ENCODE results near the gene ELF3. TPM values are rescaled to one million over a fixed set of nuclear protein-coding genes. Genes with fewer than 3 reads are reported as not detected.
A peak's percentile ranks its signal among the peaks of the same experiment; 100 is the strongest.

ELF3 gene
- total RNA-seq, 1 experiment from 2014 or later: 0.59 TPM

- Histone ChIP-seq H3K36me3 (peaks cover 30% of the 10 kb centered on the region), H3K9me3 (replicated peaks) (no peaks in the 10 kb centered on the region)
Observed at GRCh38 chr1:201990427-201990826, 20.0 kb upstream of the ELF3 start.

GRCh38 chr1:201999625-202000238 is 10.7 kb upstream of the ELF3 start:
- Histone ChIP-seq H3K27ac (peak overlapping the region; percentile 67), H3K27me3 (no peaks in the 10 kb centered on the region), H3K36me3 (peaks cover 27% of the 10 kb centered on the region; the same call in 1 of the 2 replicates), H3K4me3 (no peak overlapping the region), H3K9me3 (replicated peaks) (no peaks in the 10 kb centered on the region), H3K4me1 (peaks cover 22% of the 10 kb centered on the region)
- peak; percentile 54 to 84 for DNase-seq

More at GRCh38 chr1:201990427-201990826, 20.0 kb upstream of the ELF3 start:
- Histone ChIP-seq H3K27ac (no peak overlapping the region), H3K4me1 (no peaks in the 10 kb centered on the region), H3K4me3 (no peak overlapping the region), H3K27me3 (no peaks in the 10 kb centered on the region)
- DNase-seq: no peak

GRCh38 chr1:202002507-202002906 is 7.9 kb upstream of the ELF3 start:
- no peak overlapping the region for H3K27ac ChIP-seq
- no peak for DNase-seq
- H3K27me3 ChIP-seq: no peaks in the 10 kb centered on the region
- H3K4me3 ChIP-seq: no peak overlapping the region
- H3K4me1 ChIP-seq: peaks cover 22% of the 10 kb centered on the region
- H3K36me3 ChIP-seq: peaks cover 19% of the 10 kb centered on the region; the same call in 1 of the 2 replicates
- no peaks in the 10 kb centered on the region for H3K9me3 ChIP-seq (replicated peaks)

GRCh38 chr1:202004711-202005110 is 5.7 kb upstream of the ELF3 start:
- no peaks in the 10 kb centered on the region for H3K27me3 ChIP-seq
- H3K4me1 ChIP-seq: peaks cover 12% of the 10 kb centered on the region
- H3K27ac ChIP-seq: no peak overlapping the region
- no peak overlapping the region for H3K4me3 ChIP-seq
- peaks cover 19% of the 10 kb centered on the region; the same call in 1 of the 2 replicates for H3K36me3 ChIP-seq
- no peak for DNase-seq
- H3K9me3 ChIP-seq (replicated peaks): no peaks in the 10 kb centered on the region

GRCh38 chr1:202005958-202006357 is 4.4 kb upstream of the ELF3 start:
- Histone ChIP-seq H3K4me1 (peaks cover 12% of the 10 kb centered on the region), H3K9me3 (replicated peaks) (no peaks in the 10 kb centered on the region), H3K4me3 (no peak overlapping the region), H3K27ac (no peak overlapping the region), H3K36me3 (peaks cover 18% of the 10 kb centered on the region; the same call in 1 of the 2 replicates), H3K27me3 (no peaks in the 10 kb centered on the region)
- DNase-seq: no peak

GRCh38 chr1:202007304-202007703 is 3.1 kb upstream of the ELF3 start:
- Histone ChIP-seq H3K36me3 (peaks cover 12% of the 10 kb centered on the region; the same call in 1 of the 2 replicates), H3K27ac (no peak overlapping the region), H3K4me3 (no peak overlapping the region), H3K4me1 (peaks cover 12% of the 10 kb centered on the region), H3K9me3 (replicated peaks) (no peaks in the 10 kb centered on the region), H3K27me3 (no peaks in the 10 kb centered on the region)
- DNase-seq: no peak

GRCh38 chr1:202007805-202008489 is 2.4 kb upstream of the ELF3 start:
- no peak overlapping the region for H3K4me3 ChIP-seq
- no peaks in the 10 kb centered on the region for H3K9me3 ChIP-seq (replicated peaks)
- no peak overlapping the region for H3K27ac ChIP-seq
- H3K4me1 ChIP-seq: peaks cover 12% of the 10 kb centered on the region
- DNase-seq: peak; percentile 38 to 43
- H3K36me3 ChIP-seq: peaks cover 12% of the 10 kb centered on the region; the same call in 1 of the 2 replicates
- no peaks in the 10 kb centered on the region for H3K27me3 ChIP-seq

- Histone ChIP-seq H3K36me3 (0 out of 2 replicates have a peak, but pooled peaks cover 7% of the 10 kb centered on the region), H3K9me3 (replicated peaks) (no peaks in the 10 kb centered on the region), H3K4me3 (no peak overlapping the region), H3K27ac (no peak overlapping the region), H3K4me1 (peaks cover 12% of the 10 kb centered on the region), H3K27me3 (no peaks in the 10 kb centered on the region)
- DNase-seq: peak; percentile 78 to 92
Observed at GRCh38 chr1:202009326-202010179, 834 bp upstream of the ELF3 start.

- Histone ChIP-seq H3K36me3 (no peaks in the 10 kb centered on the region), H3K9me3 (replicated peaks) (no peaks in the 10 kb centered on the region), H3K27me3 (no peaks in the 10 kb centered on the region), H3K27ac (no peak overlapping the region), H3K4me1 (peaks cover 23% of the 10 kb centered on the region), H3K4me3 (no peak overlapping the region)
- no peak for DNase-seq
Observed at GRCh38 chr1:202011994-202012393, 1.6 kb downstream of the ELF3 start.

- no peak for DNase-seq
- H3K27me3 ChIP-seq: no peaks in the 10 kb centered on the region
- H3K9me3 ChIP-seq (replicated peaks): no peaks in the 10 kb centered on the region
- H3K27ac ChIP-seq: no peak overlapping the region
- H3K4me3 ChIP-seq: no peak overlapping the region
- no peaks in the 10 kb centered on the region for H3K36me3 ChIP-seq
- peaks cover 25% of the 10 kb centered on the region for H3K4me1 ChIP-seq
Observed at GRCh38 chr1:202012544-202013478, 2.4 kb downstream of the ELF3 start.

- H3K36me3 ChIP-seq: no peaks in the 10 kb centered on the region
- H3K4me3 ChIP-seq: no peak overlapping the region
- no peaks in the 10 kb centered on the region for H3K9me3 ChIP-seq (replicated peaks)
- no peak for DNase-seq
- H3K4me1 ChIP-seq: peaks cover 33% of the 10 kb centered on the region
- no peaks in the 10 kb centered on the region for H3K27me3 ChIP-seq
- H3K27ac ChIP-seq: no peak overlapping the region
Observed at GRCh38 chr1:202013603-202014002, 3.2 kb downstream of the ELF3 start.

- Histone ChIP-seq H3K27ac (no peak overlapping the region), H3K36me3 (no peaks in the 10 kb centered on the region), H3K4me3 (no peak overlapping the region), H3K27me3 (peaks cover 2% of the 10 kb centered on the region; the same call in 1 of the 2 replicates), H3K4me1 (peaks cover 38% of the 10 kb centered on the region), H3K9me3 (replicated peaks) (no peaks in the 10 kb centered on the region)
- DNase-seq: no peak
Observed at GRCh38 chr1:202014060-202014459, 3.7 kb downstream of the ELF3 start.

- Histone ChIP-seq H3K36me3 (no peaks in the 10 kb centered on the region), H3K9me3 (replicated peaks) (no peaks in the 10 kb centered on the region), H3K4me1 (peaks cover 35% of the 10 kb centered on the region), H3K4me3 (no peak overlapping the region), H3K27me3 (peaks cover 4% of the 10 kb centered on the region; the same call in 1 of the 2 replicates), H3K27ac (no peak overlapping the region)
- no peak for DNase-seq
Observed at GRCh38 chr1:202014915-202015661, 4.7 kb downstream of the ELF3 start.

Measured in SJCRH30 (cell line).